ENCODE results near the gene CLCN4.

DNA sequence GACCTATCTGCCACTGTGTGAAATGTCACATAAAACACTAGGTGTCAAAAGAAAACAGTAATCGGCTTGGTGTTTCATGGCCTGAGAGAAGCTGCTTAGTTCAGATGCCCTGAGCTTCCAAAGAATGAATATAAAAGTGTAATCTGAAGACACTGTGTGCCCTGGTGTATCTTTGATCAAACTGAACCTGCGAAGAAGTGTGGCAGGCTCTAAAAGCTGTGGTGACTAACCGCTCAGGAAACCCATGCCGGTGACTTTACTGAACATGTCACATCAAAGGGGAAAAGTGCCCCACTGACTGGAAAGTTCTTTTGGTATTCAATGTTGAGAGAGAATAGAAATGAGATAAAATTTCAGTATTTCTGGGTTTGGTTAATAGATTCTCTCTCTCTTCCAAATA is 89.1 kb downstream of the CLCN4 start:
- TF ChIP-seq, protein P1, sequence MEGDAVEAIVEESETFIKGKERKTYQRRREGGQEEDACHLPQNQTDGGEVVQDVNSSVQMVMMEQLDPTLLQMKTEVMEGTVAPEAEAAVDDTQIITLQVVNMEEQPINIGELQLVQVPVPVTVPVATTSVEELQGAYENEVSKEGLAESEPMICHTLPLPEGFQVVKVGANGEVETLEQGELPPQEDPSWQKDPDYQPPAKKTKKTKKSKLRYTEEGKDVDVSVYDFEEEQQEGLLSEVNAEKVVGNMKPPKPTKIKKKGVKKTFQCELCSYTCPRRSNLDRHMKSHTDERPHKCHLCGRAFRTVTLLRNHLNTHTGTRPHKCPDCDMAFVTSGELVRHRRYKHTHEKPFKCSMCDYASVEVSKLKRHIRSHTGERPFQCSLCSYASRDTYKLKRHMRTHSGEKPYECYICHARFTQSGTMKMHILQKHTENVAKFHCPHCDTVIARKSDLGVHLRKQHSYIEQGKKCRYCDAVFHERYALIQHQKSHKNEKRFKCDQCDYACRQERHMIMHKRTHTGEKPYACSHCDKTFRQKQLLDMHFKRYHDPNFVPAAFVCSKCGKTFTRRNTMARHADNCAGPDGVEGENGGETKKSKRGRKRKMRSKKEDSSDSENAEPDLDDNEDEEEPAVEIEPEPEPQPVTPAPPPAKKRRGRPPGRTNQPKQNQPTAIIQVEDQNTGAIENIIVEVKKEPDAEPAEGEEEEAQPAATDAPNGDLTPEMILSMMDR (IDR thresholded peaks at IDR 0.05) = no peak
- TF ChIP-seq POLR2A (IDR thresholded peaks at IDR 0.05) = no peak
